Caco-2 (cell line): Measurements from ENCODE around the gene SLC26A9. TPM values are rescaled to one million over a fixed set of nuclear protein-coding genes. Genes with fewer than 3 reads are reported as not detected.

Experiments used
- BruUV-seq: library from RNA; stranded (reverse); fragments of 400-500 nt; replicated peaks from 2 replicates; lab custom pipeline; 2021; lab: Mats Ljungman, UMichigan
- CTCF ChIA-PET: fragments of 300-600 bp; sonication (Branson Sonifier 250); formaldehyde crosslinking; loops from one replicate; lab custom pipeline; 2022; ENCODE audit warnings: antibody characterized with exemption; lab: Charles Lee
- POLR2A ChIA-PET: fragments of 300-600 bp; sonication (Branson Sonifier 250); formaldehyde crosslinking; loops from one replicate; lab custom pipeline; 2022; ENCODE audit warnings: antibody characterized with exemption; lab: Charles Lee
- DNase-seq, 2 experiments: peaks; one replicate each; pipeline versions ENCODE4 v3.0.0 to v3.0.0-alpha.2; 2020 to 2022
- H3K27me3 ChIP-seq: replicated peaks from 2 replicates; pipeline ENCODE4 v1.6.0; 2011; ENCODE audit warnings: low read length; ENCODE audit not compliant: control insufficient read depth, insufficient read depth
- H3K36me3 ChIP-seq: 2 replicates; pipeline ENCODE4 v1.5.1; 2011; ENCODE audit warnings: low read length; ENCODE audit not compliant: control insufficient read depth, insufficient read depth
- H3K4me1 ChIP-seq: fragments of 250-450 bp; sonication (Bioruptor Pico); 2 replicates; pipeline ENCODE4 v1.5.1; 2020; ENCODE audit warnings: mild to moderate bottlenecking
- H3K4me3 ChIP-seq: 2 replicates; pipeline ENCODE4 v1.5.1; 2011; ENCODE audit warnings: low read depth, mild to moderate bottlenecking, control low read depth, low read length
- H3K9me3 ChIP-seq: fragments of 250-450 bp; sonication (Bioruptor Pico); 2 replicates; pipeline ENCODE4 v1.5.1; 2020; ENCODE audit warnings: mild to moderate bottlenecking, moderate library complexity
- H3K27ac Mint-ChIP-seq: one replicate; pipeline ENCODE4 v1.8.0; 2022; ENCODE audit warnings: mixed read lengths; ENCODE audit not compliant: unreplicated experiment
- H3K27me3 Mint-ChIP-seq: one replicate; pipeline ENCODE4 v1.8.0; 2022; ENCODE audit warnings: mixed read lengths; ENCODE audit not compliant: insufficient read depth, unreplicated experiment
- H3K36me3 Mint-ChIP-seq: one replicate; pipeline ENCODE4 v1.8.0; 2022; ENCODE audit warnings: mild to moderate bottlenecking, mixed read lengths; ENCODE audit not compliant: insufficient read depth, unreplicated experiment
- H3K4me1 Mint-ChIP-seq: one replicate; pipeline ENCODE4 v1.8.0; 2022; ENCODE audit warnings: low read depth, mixed read lengths; ENCODE audit not compliant: unreplicated experiment
- H3K4me3 Mint-ChIP-seq: one replicate; pipeline ENCODE4 v1.8.0; 2022; ENCODE audit warnings: mild to moderate bottlenecking, moderate library complexity, mixed read lengths; ENCODE audit not compliant: unreplicated experiment
- H3K9me3 Mint-ChIP-seq: one replicate; pipeline ENCODE4 v1.8.0; 2022; ENCODE audit warnings: mixed read lengths; ENCODE audit not compliant: unreplicated experiment
- intact Hi-C: fragments of 100-400 bp; cut with micrococcal nuclease; formaldehyde crosslinking; loops from one replicate; pipeline ENCODE4 v1.10.0; 2022; ENCODE audit not compliant: unreplicated experiment
- total RNA-seq: library from RNA; stranded (reverse); gene quantifications from 2 replicates; pipeline ENCODE4 v1.2.3, GENCODE V29; 2022
- TF ChIP-seq, protein P1 (sequence below), 2 experiments: fragments of 200-600 bp in 1 of 2; IDR thresholded peaks; 1 replicate in 1 of 2; 2 replicates in 1 of 2; pipeline versions ENCODE4 v1.5.1 to v1.8.0; 2011 to 2022; ENCODE audit warnings: antibody characterized with exemption in 1 of 2, control low read depth in 1 of 2, inconsistent platforms in 1 of 2, low read depth in 1 of 2, low read length in 1 of 2, mild to moderate bottlenecking in 1 of 2, moderate library complexity in 1 of 2; ENCODE audit not compliant: insufficient read depth in 1 of 2, severe bottlenecking in 1 of 2, unreplicated experiment in 1 of 2

The SLC26A9 gene
- total RNA-seq, 1 experiment from 2014 or later = not detected

DNA sequence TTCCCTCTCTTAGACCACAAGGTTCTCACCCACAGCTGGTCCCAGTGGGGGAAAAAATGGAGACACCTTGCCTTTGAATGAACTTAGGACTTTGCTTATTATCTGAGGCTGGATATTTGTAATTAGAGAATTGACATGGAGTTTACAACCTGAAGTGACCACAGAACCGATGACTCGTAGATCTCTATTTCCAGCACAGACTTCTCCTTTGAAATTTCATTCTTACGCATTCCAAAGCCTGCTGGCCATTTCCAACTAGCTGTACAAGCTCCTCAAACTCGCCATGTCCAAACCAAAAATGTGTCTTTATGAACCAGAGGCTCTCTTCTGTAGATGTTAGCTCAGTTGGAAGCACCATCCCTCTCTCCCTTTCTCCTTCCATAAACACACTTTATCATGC is 48.0 kb upstream of the SLC26A9 start:
- ChIA-PET CTCF (interaction anchor here (1.6 kb wide), 1 partner anchor 14 kb away, joined by 8 read pairs; no protein-coding TSS in a partner anchor), POLR2A (no interaction called here)

DNA sequence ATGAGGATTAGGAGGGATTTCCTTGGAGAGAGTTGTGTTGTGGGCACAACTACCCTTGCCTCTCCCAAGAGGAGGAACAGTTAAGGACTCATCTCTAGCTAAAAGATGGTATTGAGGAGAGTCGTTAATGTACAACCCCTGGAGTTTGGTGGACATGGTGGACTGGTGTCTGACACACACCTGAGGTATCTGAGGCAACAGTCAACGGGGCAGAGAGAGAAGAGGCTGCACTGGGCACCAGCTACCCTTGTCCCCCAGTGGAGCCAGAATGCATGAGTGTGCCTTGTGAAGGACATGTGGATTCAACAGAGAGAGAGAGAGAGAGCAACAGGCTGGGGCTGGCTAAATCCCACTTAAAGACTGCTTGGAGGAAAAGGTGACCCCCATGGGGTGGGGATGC is 47.0 kb upstream of the SLC26A9 start:
- DNase-seq = no peak
- ChIA-PET CTCF (no interaction called here), POLR2A (no interaction called here)
- no peak overlapping the region for H3K4me3 ChIP-seq
- Mint-ChIP-seq H3K27me3 (peaks cover 16% of the 10 kb centered on the region), H3K4me1 (no peaks in the 10 kb centered on the region), H3K27ac (no peak overlapping the region), H3K36me3 (no peaks in the 10 kb centered on the region), H3K9me3 (no peaks in the 10 kb centered on the region), H3K4me3 (no peak overlapping the region)
- H3K4me1 ChIP-seq = no peaks in the 10 kb centered on the region
- H3K9me3 ChIP-seq = no peaks in the 10 kb centered on the region
- BruUV-seq = no TSS peak
- no peaks in the 10 kb centered on the region; the same call in none of the 2 replicates for H3K27me3 ChIP-seq
- TF ChIP-seq, protein P1, sequence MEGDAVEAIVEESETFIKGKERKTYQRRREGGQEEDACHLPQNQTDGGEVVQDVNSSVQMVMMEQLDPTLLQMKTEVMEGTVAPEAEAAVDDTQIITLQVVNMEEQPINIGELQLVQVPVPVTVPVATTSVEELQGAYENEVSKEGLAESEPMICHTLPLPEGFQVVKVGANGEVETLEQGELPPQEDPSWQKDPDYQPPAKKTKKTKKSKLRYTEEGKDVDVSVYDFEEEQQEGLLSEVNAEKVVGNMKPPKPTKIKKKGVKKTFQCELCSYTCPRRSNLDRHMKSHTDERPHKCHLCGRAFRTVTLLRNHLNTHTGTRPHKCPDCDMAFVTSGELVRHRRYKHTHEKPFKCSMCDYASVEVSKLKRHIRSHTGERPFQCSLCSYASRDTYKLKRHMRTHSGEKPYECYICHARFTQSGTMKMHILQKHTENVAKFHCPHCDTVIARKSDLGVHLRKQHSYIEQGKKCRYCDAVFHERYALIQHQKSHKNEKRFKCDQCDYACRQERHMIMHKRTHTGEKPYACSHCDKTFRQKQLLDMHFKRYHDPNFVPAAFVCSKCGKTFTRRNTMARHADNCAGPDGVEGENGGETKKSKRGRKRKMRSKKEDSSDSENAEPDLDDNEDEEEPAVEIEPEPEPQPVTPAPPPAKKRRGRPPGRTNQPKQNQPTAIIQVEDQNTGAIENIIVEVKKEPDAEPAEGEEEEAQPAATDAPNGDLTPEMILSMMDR (IDR thresholded peaks at IDR 0.05; ENCODE audit: insufficient read depth in 1 of 2, low read depth in 1 of 2, low read length in 1 of 2, severe bottlenecking in 1 of 2, unreplicated experiment in 1 of 2) = no peak
- H3K36me3 ChIP-seq = no peaks in the 10 kb centered on the region
- intact Hi-C loops = loop anchor here (5.0 kb wide), 1 partner anchor 42 kb away; no protein-coding TSS in a partner anchor

More for the DNA sequence above, 48.0 kb upstream of the SLC26A9 start:
- H3K4me1 Mint-ChIP-seq = no peaks in the 10 kb centered on the region
- H3K27me3 Mint-ChIP-seq = peaks cover 16% of the 10 kb centered on the region
- Histone ChIP-seq H3K27me3 (no peaks in the 10 kb centered on the region; the same call in none of the 2 replicates), H3K4me1 (no peaks in the 10 kb centered on the region), H3K4me3 (no peak overlapping the region), H3K36me3 (no peaks in the 10 kb centered on the region), H3K9me3 (no peaks in the 10 kb centered on the region)
- H3K27ac Mint-ChIP-seq = no peak overlapping the region
- no TSS peak for BruUV-seq
- H3K36me3 Mint-ChIP-seq = no peaks in the 10 kb centered on the region
- TF ChIP-seq, protein P1 (IDR thresholded peaks at IDR 0.05; ENCODE audit: insufficient read depth in 1 of 2, low read depth in 1 of 2, low read length in 1 of 2, severe bottlenecking in 1 of 2, unreplicated experiment in 1 of 2) = no peak
- DNase-seq = no peak
- H3K4me3 Mint-ChIP-seq = no peak overlapping the region
- intact Hi-C loops = loop anchor here (5.0 kb wide), 1 partner anchor 41 kb away; no protein-coding TSS in a partner anchor
- no peaks in the 10 kb centered on the region for H3K9me3 Mint-ChIP-seq

DNA sequence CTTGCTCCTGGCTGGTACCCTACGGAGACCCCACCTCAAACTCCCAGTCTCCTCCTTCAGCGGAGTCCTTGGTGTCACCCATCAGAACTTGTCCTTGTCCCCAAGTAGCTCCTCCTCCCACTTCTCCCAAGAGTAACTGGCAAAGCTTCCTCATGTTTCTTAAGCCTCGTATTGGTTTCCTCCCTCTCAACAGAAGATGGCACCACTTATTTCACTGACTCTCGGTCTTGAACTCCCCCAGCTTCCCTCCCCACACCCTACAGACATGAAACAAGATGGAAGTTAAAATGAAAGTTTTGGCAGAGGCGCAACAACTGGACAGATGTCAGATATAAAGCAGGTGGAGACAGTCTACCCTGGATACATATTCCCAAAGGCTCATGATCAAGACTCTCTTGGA is 46.5 kb upstream of the SLC26A9 start:
- no peaks in the 10 kb centered on the region for H3K36me3 Mint-ChIP-seq
- no peak overlapping the region for H3K4me3 Mint-ChIP-seq
- TF ChIP-seq, protein P1 (IDR thresholded peaks at IDR 0.05; ENCODE audit: insufficient read depth in 1 of 2, low read depth in 1 of 2, low read length in 1 of 2, severe bottlenecking in 1 of 2, unreplicated experiment in 1 of 2) = no peak
- CTCF ChIA-PET = interaction anchor here (0.7 to 0.8 kb wide), 2 partner anchors 13 to 117 kb away, joined by 3 read pairs; no protein-coding TSS in a partner anchor
- no TSS peak for BruUV-seq
- no peaks in the 10 kb centered on the region for H3K9me3 Mint-ChIP-seq
- no peak for DNase-seq
- no peaks in the 10 kb centered on the region for H3K4me1 ChIP-seq
- no peak overlapping the region for H3K4me3 ChIP-seq
- intact Hi-C loops = loop anchor here (5.0 kb wide), 1 partner anchor 43 kb away; no protein-coding TSS in a partner anchor
- H3K27me3 ChIP-seq = no peaks in the 10 kb centered on the region; the same call in none of the 2 replicates
- no peak overlapping the region for H3K27ac Mint-ChIP-seq
- no peaks in the 10 kb centered on the region for H3K4me1 Mint-ChIP-seq
- POLR2A ChIA-PET = no interaction called here
- peaks cover 16% of the 10 kb centered on the region for H3K27me3 Mint-ChIP-seq
- no peaks in the 10 kb centered on the region for H3K9me3 ChIP-seq
- H3K36me3 ChIP-seq = no peaks in the 10 kb centered on the region
